Heart left ventricle (tissue), 13 donors: Measurements from ENCODE around the gene ATP8A1.

Source experiments
- CTCF ChIP-seq, 12 donors: fragments of 200-600 bp; sonication (generic) in 4 of 12; IDR thresholded peaks; one replicate each; pipeline versions ENCODE4 v1.5.0 to v1.8.0; 2018 to 2022; ENCODE audit warnings: antibody characterized with exemption in 12 of 12, mild to moderate bottlenecking in 5 of 12
- POLR2A ChIP-seq, 2 donors: fragments of 450-650 bp; IDR thresholded peaks; one replicate each; pipeline ENCODE4 v1.6.1; 2017; ENCODE audit warnings: antibody characterized with exemption in 2 of 2, mild to moderate bottlenecking in 2 of 2, moderate library complexity in 2 of 2
- donor health status: ischemic (EF 13 %, LVEDD 7.1; RV severe dilation, severe dysfunction).
- donor health status: DM: no; HTN: yes; CAD: no.
- donor health status: DM: no; HTN: no; CAD: no.
- donor health status: ischemic (EF 25% LVEDD 6.9; RV normal size, moderate dysfunction).
- donor health status: ischemic (EF 25% LVEDD 5.7; RV mildly dilated, moderate dysfunction).
- donor health status: ischemic (EF 35%, LVEDD 5.7; RV mildly dilated, moderate dysfunction).
- donor health status: nonischemic (EF 11% LVEDD 7.7; RV severe dilation, severe dysfunction).
- donor health status: DM: yes; HTN: yes; CAD: no.
- donor health status: PGD.
- donor health status: ischemic (EF 29% LVEDD 5.4; RV normal size, mild dysfunction).
- donor health status: nonischemic (EF 23%, LVEDD 6.1; RV moderate dilation, normal function).

DNA sequence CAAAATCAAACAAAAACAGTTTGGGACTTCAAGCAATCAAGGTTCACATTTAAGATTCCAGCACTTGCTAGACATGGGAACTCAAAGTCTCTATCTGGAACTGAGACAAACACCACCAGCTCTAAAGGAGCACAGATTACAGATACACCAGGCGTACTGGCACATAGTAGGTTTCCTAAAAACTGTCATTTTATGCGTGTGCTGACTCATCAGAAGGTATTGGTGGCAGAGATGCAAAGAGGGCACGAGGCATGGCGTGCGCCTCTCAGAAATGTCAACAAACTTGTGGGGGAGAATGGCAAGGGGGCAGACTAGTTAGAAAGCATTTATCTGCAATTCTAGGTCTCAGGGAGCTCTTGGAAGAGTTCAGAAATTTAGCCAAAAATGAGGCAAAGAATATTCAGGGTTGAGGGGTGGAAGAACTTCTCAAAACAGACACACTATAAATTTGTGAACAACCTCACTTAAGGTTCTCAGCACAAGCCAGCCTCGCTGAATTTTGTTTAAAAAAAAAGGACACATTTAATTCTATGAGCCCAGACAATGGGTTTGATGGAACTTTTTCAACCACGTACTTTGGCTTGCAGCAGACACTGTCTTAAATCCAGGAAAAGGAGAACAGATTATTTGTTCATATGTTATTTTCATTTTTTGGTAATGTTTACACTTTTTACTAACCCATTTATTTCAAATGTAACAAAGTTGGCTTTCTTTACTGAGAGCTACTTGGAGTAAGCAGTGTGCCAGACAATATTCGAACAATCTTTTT, 159.6 kb downstream of the ATP8A1 start:
- no peak for TF ChIP-seq CTCF (IDR thresholded peaks at IDR 0.05)
- no peak for TF ChIP-seq POLR2A (IDR thresholded peaks at IDR 0.05)
